Naive thymus-derived CD4-positive, alpha-beta T cell (primary cell): Measurements from ENCODE around the gene DDX56. TPM values are rescaled to one million over a fixed set of nuclear protein-coding genes. Genes with fewer than 3 reads are reported as not detected.

Experiments
- ATAC-seq: fragments of 150-1000 bp; cut with Tn5 transposase; 2 replicates; pipeline ENCODE4 v1.10.0; 2021; ENCODE audit warnings: mild to moderate bottlenecking, moderate library complexity
- CTCF ChIA-PET: fragments of 350-600 bp; sonication (Branson Sonifier 250); formaldehyde crosslinking; loops from one replicate; lab custom pipeline; 2021; ENCODE audit warnings: antibody characterized with exemption; lab: Charles Lee
- POLR2A ChIA-PET: fragments of 350-600 bp; sonication (Branson Sonifier 250); formaldehyde crosslinking; loops from one replicate; lab custom pipeline; 2021; ENCODE audit warnings: antibody characterized with exemption, inconsistent platforms; lab: Charles Lee
- DNase-seq, 9 donors: peaks; one replicate each; pipeline versions ENCODE4 v3.0.0 to v3.0.0-alpha.2; 2020 to 2022; ENCODE audit warnings: mixed read lengths in 1 of 9
- H3K27ac ChIP-seq: one replicate; pipeline ENCODE4 v1.7.0; 2013; ENCODE audit warnings: mild to moderate bottlenecking, low read depth, low read length, moderate library complexity
- H3K27me3 ChIP-seq, 2 donors: one replicate each; pipeline ENCODE4 v1.7.0; 2013; ENCODE audit warnings: low read length in 2 of 2, mild to moderate bottlenecking in 2 of 2, moderate library complexity in 2 of 2; ENCODE audit not compliant: control insufficient read depth in 2 of 2, insufficient read depth in 2 of 2
- H3K36me3 ChIP-seq, 3 experiments: 1 replicate in 2 of 3; 2 replicates in 1 of 3; pipeline ENCODE4 v1.7.0; 2013; ENCODE audit warnings: low read length in 3 of 3, mild to moderate bottlenecking in 3 of 3, moderate library complexity in 1 of 3; ENCODE audit not compliant: insufficient read depth in 3 of 3, control insufficient read depth in 2 of 3
- H3K4me1 ChIP-seq, 2 donors: one replicate each; pipeline ENCODE4 v1.7.0; 2013; ENCODE audit warnings: low read length in 2 of 2, mild to moderate bottlenecking in 2 of 2, moderate library complexity in 1 of 2; ENCODE audit not compliant: control insufficient read depth in 2 of 2, insufficient read depth in 2 of 2
- H3K4me3 ChIP-seq: 2 replicates; pipeline ENCODE4 v1.7.0; 2013; ENCODE audit warnings: mild to moderate bottlenecking, low read length
- H3K9me3 ChIP-seq, 3 experiments: 1 replicate in 2 of 3; 2 replicates in 1 of 3; pipeline ENCODE4 v1.7.0; 2013; ENCODE audit warnings: low read length in 3 of 3; ENCODE audit not compliant: control insufficient read depth in 2 of 3
- H3K27ac Mint-ChIP-seq, 9 donors: one replicate each; pipeline ENCODE4 v1.8.0; 2020 to 2022; ENCODE audit warnings: mixed read lengths in 9 of 9, mild to moderate bottlenecking in 8 of 9, moderate library complexity in 5 of 9, inconsistent platforms in 2 of 9
- H3K27me3 Mint-ChIP-seq, 5 donors: one replicate each; pipeline ENCODE4 v1.8.0; 2021 to 2022; ENCODE audit warnings: mixed read lengths in 5 of 5, mild to moderate bottlenecking in 1 of 5
- H3K36me3 Mint-ChIP-seq, 5 donors: one replicate each; pipeline ENCODE4 v1.8.0; 2020 to 2022; ENCODE audit warnings: mixed read lengths in 5 of 5, mild to moderate bottlenecking in 3 of 5, inconsistent platforms in 1 of 5
- H3K4me1 Mint-ChIP-seq, 7 donors: one replicate each; pipeline ENCODE4 v1.8.0; 2020 to 2022; ENCODE audit warnings: mixed read lengths in 7 of 7, mild to moderate bottlenecking in 3 of 7, inconsistent platforms in 1 of 7
- H3K4me3 Mint-ChIP-seq, 10 donors: one replicate each; pipeline ENCODE4 v1.8.0; 2020 to 2022; ENCODE audit warnings: mild to moderate bottlenecking in 10 of 10, mixed read lengths in 10 of 10, moderate library complexity in 6 of 10, inconsistent platforms in 2 of 10
- H3K9me3 Mint-ChIP-seq, 11 donors: one replicate each; pipeline ENCODE4 v1.8.0; 2020 to 2022; ENCODE audit warnings: mixed read lengths in 11 of 11, mild to moderate bottlenecking in 4 of 11, inconsistent platforms in 1 of 11, moderate library complexity in 1 of 11
- intact Hi-C, 2 donors: fragments of 100-400 bp; cut with micrococcal nuclease; formaldehyde crosslinking; loops; one replicate each; pipeline ENCODE4 v1.15.1; 2023
- polyA plus RNA-seq, 2 donors: library from polyadenylated mRNA; unstranded; fragments of 300-500 nt; fragmentation: Illumina TruSeq; gene quantifications; one replicate each; pipeline ENCODE4 v1.2.3, GENCODE V29; 2021
- total RNA-seq, 6 experiments: library from RNA in 5 of 6; stranded (reverse) in 5 of 6; gene quantifications; 1 replicate in 5 of 6; 2 replicates in 1 of 6; pipeline ENCODE4 v1.2.3 and lab custom pipeline; 2021 to 2026

Gene DDX56
- total and polyA plus RNA-seq, 7 experiments from 2014 or later = 43.6 to 124 (median 94.7) TPM

GRCh38 chr7:44517175-44517574 is 56.5 kb downstream of the DDX56 start:
- Mint-ChIP-seq H3K27ac (no peak overlapping the region), H3K36me3 (no peaks in the 10 kb centered on the region), H3K4me1 (no peaks in the 10 kb centered on the region), H3K27me3 (peaks cover 0 to 10% (median 3%) of the 10 kb centered on the region in 5 donors), H3K4me3 (no peak overlapping the region), H3K9me3 (peaks cover 0 to 2% (median 0%) of the 10 kb centered on the region in 11 donors)
- ChIA-PET CTCF (no interaction called here), POLR2A (no interaction called here)
- H3K36me3 ChIP-seq = no peaks in the 10 kb centered on the region
- intact Hi-C loops = no loop called here
- no peaks in the 10 kb centered on the region for H3K4me1 ChIP-seq
- no peaks in the 10 kb centered on the region for H3K27me3 ChIP-seq
- H3K9me3 ChIP-seq = no peaks in the 10 kb centered on the region
- H3K27ac ChIP-seq = no peak overlapping the region
- H3K4me3 ChIP-seq = no peak overlapping the region
- no peak for DNase-seq
- ATAC-seq = no peak

Other genes starting within 250 kb of the DDX56 start
- under 1 TPM in 2 of 5 experiments, not detected in 3; 0.12 to 0.61 TPM for gene CAMK2B, start 248.3 kb downstream of the DDX56 start, total RNA-seq
- not detected for gene CAMK2B, start 248.3 kb downstream of the DDX56 start, polyA plus RNA-seq
- gene NUDCD3, start 83.2 kb downstream of the DDX56 start, total RNA-seq = 100 to 1,000 TPM in 2 of 5 experiments, 10 to 100 TPM in 3; 79.4 to 117 (median 91.0) TPM
- 10 to 100 TPM; 51.5 to 55.6 TPM for gene NUDCD3, start 83.2 kb downstream of the DDX56 start, polyA plus RNA-seq
- gene NPC1L1, start 32.6 kb downstream of the DDX56 start, total RNA-seq = under 1 TPM in 4 of 5 experiments, not detected in 1; 0.11 to 0.32 (median 0.21) TPM
- not detected for gene NPC1L1, start 32.6 kb downstream of the DDX56 start, polyA plus RNA-seq
- 10 to 100 TPM; 70.0 to 98.5 (median 95.3) TPM for gene TMED4, start 8.3 kb upstream of the DDX56 start, total RNA-seq
- gene TMED4, start 8.3 kb upstream of the DDX56 start, polyA plus RNA-seq = 10 to 100 TPM; 61.6 to 93.7 TPM
- gene OGDH, start 32.7 kb upstream of the DDX56 start, total RNA-seq = 100 to 1,000 TPM in 1 of 5 experiments, 10 to 100 TPM in 4; 43.1 to 122 (median 66.3) TPM
- gene OGDH, start 32.7 kb upstream of the DDX56 start, polyA plus RNA-seq = 10 to 100 TPM; 20.3 to 25.0 TPM
- 100 to 1,000 TPM; 108 to 187 (median 144) TPM for gene ZMIZ2, start 174.9 kb upstream of the DDX56 start, total RNA-seq
- 1 to 10 TPM; 4.4 to 7.7 TPM for gene ZMIZ2, start 174.9 kb upstream of the DDX56 start, polyA plus RNA-seq
- gene PPIA, start 222.8 kb upstream of the DDX56 start, total RNA-seq = 1,000 to 10,000 TPM in 1 of 5 experiments, 100 to 1,000 TPM in 4; 535 to 1,748 (median 620) TPM
- 1,000 to 10,000 TPM; 3,113 to 3,303 TPM for gene PPIA, start 222.8 kb upstream of the DDX56 start, polyA plus RNA-seq